Peyer's patch (tissue), 4 donors: ENCODE measurements around the gene PBX4.

Experiments used
- CTCF ChIP-seq, 6 experiments: fragments of 450-650 bp in 4 of 6; fragments of 200-600 bp in 2 of 6; sonication (generic) in 1 of 6; IDR thresholded peaks; one replicate each; pipeline ENCODE4 v1.5.1; 2017 to 2019; ENCODE audit warnings: antibody characterized with exemption in 6 of 6, mild to moderate bottlenecking in 3 of 6, moderate library complexity in 1 of 6
- POLR2A ChIP-seq, 2 donors: fragments of 450-650 bp; IDR thresholded peaks; one replicate each; pipeline ENCODE4 v1.5.1; 2017; ENCODE audit warnings: antibody characterized with exemption in 2 of 2, mild to moderate bottlenecking in 2 of 2, moderate library complexity in 2 of 2

GRCh38 chr19:19570571-19570970, 47.9 kb downstream of the PBX4 start:
- no peak for TF ChIP-seq POLR2A (IDR thresholded peaks at IDR 0.05)
- TF ChIP-seq CTCF (IDR thresholded peaks at IDR 0.05) = no peak
